Ovary (tissue), 3 donors: ENCODE results near the gene GRM8.

Experiments used
- POLR2A ChIP-seq: fragments of 450-650 bp; IDR thresholded peaks from one replicate; pipeline ENCODE4 v1.6.1; 2017; ENCODE audit warnings: antibody characterized with exemption, mild to moderate bottlenecking, moderate library complexity
- TF ChIP-seq, protein P1 (sequence below), 3 donors: fragments of 450-650 bp in 2 of 3; fragments of 200-600 bp in 1 of 3; IDR thresholded peaks; one replicate each; pipeline versions ENCODE4 v1.5.1 to v1.8.0; 2016 to 2022; ENCODE audit warnings: antibody characterized with exemption in 3 of 3, mild to moderate bottlenecking in 1 of 3
- donor health status: DM: no; HTN: no; CAD: no.

DNA sequence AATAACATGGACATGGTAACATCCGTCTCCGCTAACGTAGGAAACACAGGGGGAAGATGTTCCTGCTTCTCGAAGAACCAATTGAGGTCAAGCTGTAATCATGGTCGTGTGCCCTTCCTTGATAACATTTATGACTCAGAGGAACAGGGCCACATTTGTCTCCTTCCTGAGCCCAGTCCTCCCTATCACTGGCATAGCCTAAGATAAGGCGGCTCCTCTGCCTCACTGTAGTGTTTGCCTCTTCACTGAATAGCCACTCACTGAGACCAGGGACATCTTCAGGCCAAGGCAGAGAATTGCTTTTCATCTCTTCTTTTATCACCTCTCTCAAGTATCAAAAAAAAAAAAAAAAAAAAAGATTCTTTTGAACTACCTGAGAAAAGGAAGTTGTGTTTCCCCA is 5.4 kb upstream of the GRM8 start:
- TF ChIP-seq, protein P1, sequence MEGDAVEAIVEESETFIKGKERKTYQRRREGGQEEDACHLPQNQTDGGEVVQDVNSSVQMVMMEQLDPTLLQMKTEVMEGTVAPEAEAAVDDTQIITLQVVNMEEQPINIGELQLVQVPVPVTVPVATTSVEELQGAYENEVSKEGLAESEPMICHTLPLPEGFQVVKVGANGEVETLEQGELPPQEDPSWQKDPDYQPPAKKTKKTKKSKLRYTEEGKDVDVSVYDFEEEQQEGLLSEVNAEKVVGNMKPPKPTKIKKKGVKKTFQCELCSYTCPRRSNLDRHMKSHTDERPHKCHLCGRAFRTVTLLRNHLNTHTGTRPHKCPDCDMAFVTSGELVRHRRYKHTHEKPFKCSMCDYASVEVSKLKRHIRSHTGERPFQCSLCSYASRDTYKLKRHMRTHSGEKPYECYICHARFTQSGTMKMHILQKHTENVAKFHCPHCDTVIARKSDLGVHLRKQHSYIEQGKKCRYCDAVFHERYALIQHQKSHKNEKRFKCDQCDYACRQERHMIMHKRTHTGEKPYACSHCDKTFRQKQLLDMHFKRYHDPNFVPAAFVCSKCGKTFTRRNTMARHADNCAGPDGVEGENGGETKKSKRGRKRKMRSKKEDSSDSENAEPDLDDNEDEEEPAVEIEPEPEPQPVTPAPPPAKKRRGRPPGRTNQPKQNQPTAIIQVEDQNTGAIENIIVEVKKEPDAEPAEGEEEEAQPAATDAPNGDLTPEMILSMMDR (IDR thresholded peaks at IDR 0.05), result no peak
- no peak for TF ChIP-seq POLR2A
